ENCODE data around the gene GOLGA6D. TPM values are rescaled to one million over a fixed set of nuclear protein-coding genes. Genes with fewer than 3 reads are reported as not detected.

Gene GOLGA6D
- total RNA-seq = not detected in 2 replicates

GRCh38 chr15:75282572-75282971, at the start of gene GOLGA6D:
Gene GOLGA6D, plus strand, starts transcription at chr15:75282835. Its CDS starts 41 bp downstream, at chr15:75282876.

GRCh38 chr15:75258034-75258433, 24.6 kb upstream of the GOLGA6D start, which contains the start of gene GOLGA6C:
Gene GOLGA6C, plus strand, starts transcription at chr15:75258334. Its CDS starts 265 bp downstream, at chr15:75258599.

GRCh38 chr15:75335705-75336355, 53.2 kb downstream of the GOLGA6D start, which contains the start of gene COMMD4:
Gene COMMD4, plus strand, starts transcription at chr15:75336063. Its CDS starts 27 bp downstream, at chr15:75336090.

Other genes with a start within 250 kb of the GOLGA6D start
- gene C15orf39, start 81.0 kb upstream of the GOLGA6D start, total RNA-seq = 1.6 and 1.9 TPM in 2 replicates
- not detected in 2 replicates for gene GOLGA6C, start 24.5 kb upstream of the GOLGA6D start, total RNA-seq
- gene COMMD4, start 53.2 kb downstream of the GOLGA6D start, total RNA-seq = 66.2 and 83.5 TPM in 2 replicates
- 5.1 and 6.2 TPM in 2 replicates for gene NEIL1, start 64.2 kb downstream of the GOLGA6D start, total RNA-seq
- 94.7 and 112 TPM in 2 replicates for gene MAN2C1, start 85.8 kb downstream of the GOLGA6D start, total RNA-seq
- gene SIN3A, start 168.9 kb downstream of the GOLGA6D start, total RNA-seq = 16.4 and 18.3 TPM in 2 replicates

Measured in smooth muscle cell of bladder (primary cell).